ENCODE measurements around the gene SLC6A14.

DNA sequence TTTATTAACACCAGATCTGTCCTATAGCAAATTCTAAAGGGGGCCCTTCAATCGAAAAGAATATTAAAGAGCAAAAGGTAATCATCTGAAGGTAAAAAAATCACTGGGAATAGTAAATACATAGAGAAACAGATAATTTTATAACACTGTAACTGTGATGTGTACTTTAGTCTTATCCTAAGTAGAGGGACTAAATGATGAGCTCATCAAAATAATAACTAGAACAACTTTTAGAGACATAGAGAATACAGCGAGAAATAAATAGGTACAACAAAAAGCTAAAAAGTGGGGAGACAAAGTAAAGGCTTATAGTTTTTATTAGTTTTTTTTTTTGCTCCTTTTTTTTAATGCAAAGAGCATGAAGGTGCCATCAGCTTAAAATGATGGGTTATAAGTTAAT lies 43.7 kb downstream of the SLC6A14 start:
- TF ChIP-seq, protein P1, sequence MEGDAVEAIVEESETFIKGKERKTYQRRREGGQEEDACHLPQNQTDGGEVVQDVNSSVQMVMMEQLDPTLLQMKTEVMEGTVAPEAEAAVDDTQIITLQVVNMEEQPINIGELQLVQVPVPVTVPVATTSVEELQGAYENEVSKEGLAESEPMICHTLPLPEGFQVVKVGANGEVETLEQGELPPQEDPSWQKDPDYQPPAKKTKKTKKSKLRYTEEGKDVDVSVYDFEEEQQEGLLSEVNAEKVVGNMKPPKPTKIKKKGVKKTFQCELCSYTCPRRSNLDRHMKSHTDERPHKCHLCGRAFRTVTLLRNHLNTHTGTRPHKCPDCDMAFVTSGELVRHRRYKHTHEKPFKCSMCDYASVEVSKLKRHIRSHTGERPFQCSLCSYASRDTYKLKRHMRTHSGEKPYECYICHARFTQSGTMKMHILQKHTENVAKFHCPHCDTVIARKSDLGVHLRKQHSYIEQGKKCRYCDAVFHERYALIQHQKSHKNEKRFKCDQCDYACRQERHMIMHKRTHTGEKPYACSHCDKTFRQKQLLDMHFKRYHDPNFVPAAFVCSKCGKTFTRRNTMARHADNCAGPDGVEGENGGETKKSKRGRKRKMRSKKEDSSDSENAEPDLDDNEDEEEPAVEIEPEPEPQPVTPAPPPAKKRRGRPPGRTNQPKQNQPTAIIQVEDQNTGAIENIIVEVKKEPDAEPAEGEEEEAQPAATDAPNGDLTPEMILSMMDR (IDR thresholded peaks at IDR 0.05) = no peak
- no peak for TF ChIP-seq POLR2A (IDR thresholded peaks at IDR 0.05)
